SK-N-SH (cell line): ENCODE measurements around the gene ARHGEF40. TPM values are rescaled to one million over a fixed set of nuclear protein-coding genes. Genes with fewer than 3 reads are reported as not detected.

Experiments used
- CHD2 ChIP-seq: fragments of 150-350 bp; IDR thresholded peaks from 2 replicates; pipeline ENCODE4 v1.6.1; 2018; ENCODE audit warnings: low read length; ENCODE audit not compliant: partially characterized antibody
- ELF1 ChIP-seq: IDR thresholded peaks from 2 replicates; pipeline ENCODE4 v1.4.0; 2012
- EP300 ChIP-seq, 2 experiments: IDR thresholded peaks; 2 replicates each; pipeline versions ENCODE4 v1.4.0 to v1.6.1; 2012; ENCODE audit warnings: borderline replicate concordance in 1 of 2, low read depth in 1 of 2, low read length in 1 of 2
- FOSL2 ChIP-seq: IDR thresholded peaks from 2 replicates; pipeline ENCODE4 v1.4.0; 2012; ENCODE audit warnings: low read depth, mild to moderate bottlenecking, moderate library complexity, borderline replicate concordance
- FOXJ3 ChIP-seq: sonication (generic); formaldehyde crosslinking; IDR thresholded peaks from 2 replicates; pipeline ENCODE4 v1.5.1; 2020; ENCODE audit warnings: mild to moderate bottlenecking, missing genetic modification reagents
- JUND ChIP-seq: IDR thresholded peaks from 2 replicates; pipeline ENCODE4 v1.4.0; 2012
- MEF2A ChIP-seq: IDR thresholded peaks from 2 replicates; pipeline ENCODE4 v1.4.0; 2012; ENCODE audit warnings: low read depth, borderline replicate concordance
- MXI1 ChIP-seq: IDR thresholded peaks from 2 replicates; pipeline ENCODE4 v1.6.1; 2012; ENCODE audit warnings: mild to moderate bottlenecking, low read depth, low read length, improper control_type of control experiment
- NFIC ChIP-seq: IDR thresholded peaks from 2 replicates; pipeline ENCODE4 v1.4.0; 2012; ENCODE audit warnings: borderline replicate concordance
- NRF1 ChIP-seq: IDR thresholded peaks from 2 replicates; pipeline ENCODE4 v1.6.1; 2012; ENCODE audit warnings: low read depth, mild to moderate bottlenecking, low read length
- POLR2AphosphoS5 ChIP-seq: IDR thresholded peaks from 2 replicates; pipeline ENCODE4 v1.6.1; 2012; ENCODE audit warnings: low read depth, low read length
- RAD21 ChIP-seq: IDR thresholded peaks from 2 replicates; pipeline ENCODE4 v1.6.1; 2012; ENCODE audit warnings: mild to moderate bottlenecking, low read length
- RCOR1 ChIP-seq: fragments of 150-350 bp; IDR thresholded peaks from 2 replicates; pipeline ENCODE4 v1.6.1; 2017; ENCODE audit warnings: antibody characterized with exemption, low read length
- RFX5 ChIP-seq: IDR thresholded peaks from 2 replicates; pipeline ENCODE4 v1.6.1; 2012; ENCODE audit warnings: mild to moderate bottlenecking, improper control_type of control experiment, low read length
- RXRA ChIP-seq: IDR thresholded peaks from 2 replicates; pipeline ENCODE4 v1.4.0; 2012; ENCODE audit warnings: low read depth, mild to moderate bottlenecking, borderline replicate concordance
- SIN3A ChIP-seq: IDR thresholded peaks from 2 replicates; pipeline ENCODE4 v1.6.1; 2012; ENCODE audit warnings: low read depth, mild to moderate bottlenecking, low read length, moderate library complexity, borderline replicate concordance
- TAF1 ChIP-seq: IDR thresholded peaks from 2 replicates; pipeline ENCODE4 v1.6.1; 2012; ENCODE audit warnings: low read depth, mild to moderate bottlenecking, low read length, moderate library complexity, borderline replicate concordance
- TCF12 ChIP-seq: IDR thresholded peaks from 2 replicates; pipeline ENCODE4 v1.4.0; 2012
- TEAD4 ChIP-seq: IDR thresholded peaks from 2 replicates; pipeline ENCODE4 v1.4.0; 2012; ENCODE audit warnings: mild to moderate bottlenecking, borderline replicate concordance; ENCODE audit not compliant: insufficient read depth
- YY1 ChIP-seq: IDR thresholded peaks from 2 replicates; pipeline ENCODE4 v1.4.0; 2012; ENCODE audit warnings: low read depth, mild to moderate bottlenecking
- polyA plus RNA-seq, 3 experiments: library from polyadenylated mRNA; depleted of rRNA; stranded (reverse); fragments of >200 nt; gene quantifications; 2 replicates each; pipeline ENCODE4 v1.2.3, GENCODE V29; 2012
- TF ChIP-seq, protein P1 (sequence below): IDR thresholded peaks from 2 replicates; pipeline ENCODE4 v1.4.0; 2012; ENCODE audit warnings: low read depth, borderline replicate concordance
- TF ChIP-seq, protein P2 (sequence below): fragments of 200-600 bp; sonication (generic); IDR thresholded peaks from 2 replicates; pipeline ENCODE4 v1.6.1; 2017; ENCODE audit warnings: antibody characterized with exemption, mild to moderate bottlenecking, moderate library complexity
- TF ChIP-seq, protein P3 (sequence below): fragments of 150-350 bp; IDR thresholded peaks from 2 replicates; pipeline ENCODE4 v1.6.1; 2016; ENCODE audit warnings: mild to moderate bottlenecking, low read depth, low read length
- TF ChIP-seq, protein P4 (sequence below): IDR thresholded peaks from 2 replicates; pipeline ENCODE4; 2012
- TF ChIP-seq, protein P5 (sequence below): IDR thresholded peaks from 2 replicates; pipeline ENCODE4 v1.4.0; 2012; ENCODE audit warnings: low read depth

Gene ARHGEF40
- polyA plus RNA-seq, 1 of the 3 experiments (the other 2 are of a cell fraction) = 58.8 TPM

DNA sequence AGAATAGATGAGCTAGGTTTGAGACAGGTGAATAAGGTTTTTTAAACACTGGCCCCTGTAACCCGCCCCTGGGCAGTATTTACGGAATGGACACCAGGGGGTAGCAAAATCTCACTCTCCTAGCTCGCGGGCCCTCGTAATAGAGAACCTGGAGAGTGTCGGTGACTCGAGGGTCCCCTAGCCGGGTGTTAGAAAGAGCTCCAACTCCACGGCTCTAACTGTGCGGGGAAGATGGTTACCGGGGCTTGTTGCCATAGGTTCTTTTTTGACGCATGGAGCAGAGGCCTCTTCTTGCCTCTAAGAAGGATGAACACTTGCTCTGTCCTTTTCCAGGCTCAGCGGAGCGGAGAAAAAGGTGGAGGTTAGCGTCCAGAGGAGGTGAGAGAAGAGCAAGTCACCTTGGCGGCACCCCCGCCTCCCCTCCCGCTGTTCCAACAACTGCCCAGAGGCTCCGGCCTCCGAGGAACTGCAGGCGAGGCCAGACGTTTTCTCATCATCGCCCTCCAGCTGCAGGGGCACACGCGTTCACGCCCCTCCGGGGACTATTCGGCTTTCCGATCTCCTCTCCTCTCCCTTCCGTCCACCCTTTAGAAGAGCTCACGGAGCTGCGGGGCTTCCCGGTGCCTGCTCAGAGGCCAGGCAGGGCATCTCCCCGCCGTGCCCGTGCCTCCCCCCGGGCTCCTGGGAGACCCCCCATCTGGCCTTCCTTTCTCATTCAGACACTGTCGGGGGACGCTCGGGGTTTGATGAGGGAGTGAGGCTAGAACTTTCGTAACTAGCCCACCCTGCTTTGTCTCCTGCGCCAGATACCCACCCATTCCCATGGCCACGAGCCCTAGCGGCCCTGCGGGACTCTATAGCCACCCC is 1.4 kb upstream of the ARHGEF40 start (continued):
- TF ChIP-seq EP300 (IDR thresholded peaks at IDR 0.05; ENCODE audit: borderline replicate concordance in 1 of 2, low read depth in 1 of 2, low read length in 1 of 2) = no peak
- no peak for TF ChIP-seq JUND
- no peak for TF ChIP-seq NFIC
- TF ChIP-seq SIN3A = no peak
- no peak for TF ChIP-seq ELF1
- TF ChIP-seq TEAD4 = no peak
- TF ChIP-seq, protein P1, sequence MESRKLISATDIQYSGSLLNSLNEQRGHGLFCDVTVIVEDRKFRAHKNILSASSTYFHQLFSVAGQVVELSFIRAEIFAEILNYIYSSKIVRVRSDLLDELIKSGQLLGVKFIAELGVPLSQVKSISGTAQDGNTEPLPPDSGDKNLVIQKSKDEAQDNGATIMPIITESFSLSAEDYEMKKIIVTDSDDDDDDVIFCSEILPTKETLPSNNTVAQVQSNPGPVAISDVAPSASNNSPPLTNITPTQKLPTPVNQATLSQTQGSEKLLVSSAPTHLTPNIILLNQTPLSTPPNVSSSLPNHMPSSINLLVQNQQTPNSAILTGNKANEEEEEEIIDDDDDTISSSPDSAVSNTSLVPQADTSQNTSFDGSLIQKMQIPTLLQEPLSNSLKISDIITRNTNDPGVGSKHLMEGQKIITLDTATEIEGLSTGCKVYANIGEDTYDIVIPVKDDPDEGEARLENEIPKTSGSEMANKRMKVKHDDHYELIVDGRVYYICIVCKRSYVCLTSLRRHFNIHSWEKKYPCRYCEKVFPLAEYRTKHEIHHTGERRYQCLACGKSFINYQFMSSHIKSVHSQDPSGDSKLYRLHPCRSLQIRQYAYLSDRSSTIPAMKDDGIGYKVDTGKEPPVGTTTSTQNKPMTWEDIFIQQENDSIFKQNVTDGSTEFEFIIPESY = no peak
- TF ChIP-seq FOXJ3 (CRISPR knock-in tag) = no peak
- TF ChIP-seq MXI1 = no peak
- TF ChIP-seq, protein P2, sequence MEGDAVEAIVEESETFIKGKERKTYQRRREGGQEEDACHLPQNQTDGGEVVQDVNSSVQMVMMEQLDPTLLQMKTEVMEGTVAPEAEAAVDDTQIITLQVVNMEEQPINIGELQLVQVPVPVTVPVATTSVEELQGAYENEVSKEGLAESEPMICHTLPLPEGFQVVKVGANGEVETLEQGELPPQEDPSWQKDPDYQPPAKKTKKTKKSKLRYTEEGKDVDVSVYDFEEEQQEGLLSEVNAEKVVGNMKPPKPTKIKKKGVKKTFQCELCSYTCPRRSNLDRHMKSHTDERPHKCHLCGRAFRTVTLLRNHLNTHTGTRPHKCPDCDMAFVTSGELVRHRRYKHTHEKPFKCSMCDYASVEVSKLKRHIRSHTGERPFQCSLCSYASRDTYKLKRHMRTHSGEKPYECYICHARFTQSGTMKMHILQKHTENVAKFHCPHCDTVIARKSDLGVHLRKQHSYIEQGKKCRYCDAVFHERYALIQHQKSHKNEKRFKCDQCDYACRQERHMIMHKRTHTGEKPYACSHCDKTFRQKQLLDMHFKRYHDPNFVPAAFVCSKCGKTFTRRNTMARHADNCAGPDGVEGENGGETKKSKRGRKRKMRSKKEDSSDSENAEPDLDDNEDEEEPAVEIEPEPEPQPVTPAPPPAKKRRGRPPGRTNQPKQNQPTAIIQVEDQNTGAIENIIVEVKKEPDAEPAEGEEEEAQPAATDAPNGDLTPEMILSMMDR = peak; percentile 69
- TF ChIP-seq, protein P3, sequence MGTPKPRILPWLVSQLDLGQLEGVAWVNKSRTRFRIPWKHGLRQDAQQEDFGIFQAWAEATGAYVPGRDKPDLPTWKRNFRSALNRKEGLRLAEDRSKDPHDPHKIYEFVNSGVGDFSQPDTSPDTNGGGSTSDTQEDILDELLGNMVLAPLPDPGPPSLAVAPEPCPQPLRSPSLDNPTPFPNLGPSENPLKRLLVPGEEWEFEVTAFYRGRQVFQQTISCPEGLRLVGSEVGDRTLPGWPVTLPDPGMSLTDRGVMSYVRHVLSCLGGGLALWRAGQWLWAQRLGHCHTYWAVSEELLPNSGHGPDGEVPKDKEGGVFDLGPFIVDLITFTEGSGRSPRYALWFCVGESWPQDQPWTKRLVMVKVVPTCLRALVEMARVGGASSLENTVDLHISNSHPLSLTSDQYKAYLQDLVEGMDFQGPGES = no peak
- TF ChIP-seq RFX5 = no peak
- no peak for TF ChIP-seq POLR2AphosphoS5
- TF ChIP-seq RCOR1 = no peak
- TF ChIP-seq RXRA = no peak
- no peak for TF ChIP-seq MEF2A
- no peak for TF ChIP-seq YY1
- TF ChIP-seq CHD2 = no peak
- no peak for TF ChIP-seq TCF12
- TF ChIP-seq, protein P4, sequence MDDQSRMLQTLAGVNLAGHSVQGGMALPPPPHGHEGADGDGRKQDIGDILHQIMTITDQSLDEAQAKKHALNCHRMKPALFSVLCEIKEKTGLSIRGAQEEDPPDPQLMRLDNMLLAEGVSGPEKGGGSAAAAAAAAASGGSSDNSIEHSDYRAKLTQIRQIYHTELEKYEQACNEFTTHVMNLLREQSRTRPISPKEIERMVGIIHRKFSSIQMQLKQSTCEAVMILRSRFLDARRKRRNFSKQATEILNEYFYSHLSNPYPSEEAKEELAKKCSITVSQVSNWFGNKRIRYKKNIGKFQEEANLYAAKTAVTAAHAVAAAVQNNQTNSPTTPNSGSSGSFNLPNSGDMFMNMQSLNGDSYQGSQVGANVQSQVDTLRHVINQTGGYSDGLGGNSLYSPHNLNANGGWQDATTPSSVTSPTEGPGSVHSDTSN = no peak
- no peak for TF ChIP-seq TAF1
- TF ChIP-seq, protein P5, sequence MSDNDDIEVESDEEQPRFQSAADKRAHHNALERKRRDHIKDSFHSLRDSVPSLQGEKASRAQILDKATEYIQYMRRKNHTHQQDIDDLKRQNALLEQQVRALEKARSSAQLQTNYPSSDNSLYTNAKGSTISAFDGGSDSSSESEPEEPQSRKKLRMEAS = no peak
- TF ChIP-seq RAD21 = peak; percentile 74
- TF ChIP-seq FOSL2 = no peak
- TF ChIP-seq NRF1 = 0 out of 2 replicates have a peak, but pooled peaks have one; percentile 11
